Duodenal mucosa (tissue), 2 donors: ENCODE measurements around the gene ID4.
A peak's percentile ranks its signal among the peaks of the same experiment; 100 is the strongest.

Source experiments
- H3K27ac ChIP-seq: one replicate; pipeline ENCODE4 v1.7.0; 2013; ENCODE audit warnings: low read depth, low read length
- H3K27me3 ChIP-seq, 2 donors: one replicate each; pipeline ENCODE4 v1.7.0; 2013; ENCODE audit warnings: low read length in 2 of 2, control low read depth in 1 of 2; ENCODE audit not compliant: insufficient read depth in 2 of 2, control insufficient read depth in 1 of 2
- H3K36me3 ChIP-seq, 2 donors: one replicate each; pipeline ENCODE4 v1.7.0; 2013; ENCODE audit warnings: low read length in 2 of 2, control low read depth in 1 of 2; ENCODE audit not compliant: insufficient read depth in 2 of 2, control insufficient read depth in 1 of 2
- H3K4me1 ChIP-seq, 2 donors: one replicate each; pipeline ENCODE4 v1.7.0; 2013; ENCODE audit warnings: low read length in 2 of 2, control low read depth in 1 of 2; ENCODE audit not compliant: insufficient read depth in 2 of 2, control insufficient read depth in 1 of 2
- H3K4me3 ChIP-seq, 2 donors: one replicate each; pipeline ENCODE4 v1.7.0; 2013; ENCODE audit warnings: low read length in 2 of 2, low read depth in 1 of 2
- H3K9ac ChIP-seq, 2 donors: one replicate each; pipeline ENCODE4 v1.7.0; 2013; ENCODE audit warnings: low read length in 2 of 2, low read depth in 1 of 2
- H3K9me3 ChIP-seq, 2 donors: one replicate each; pipeline ENCODE4 v1.7.0; 2013; ENCODE audit warnings: low read length in 2 of 2, control low read depth in 1 of 2; ENCODE audit not compliant: control insufficient read depth in 1 of 2

The ID4 gene

GRCh38 chr6:19804205-19805128, 32.7 kb upstream of the ID4 start:
- peaks cover 8 to 15% of the 10 kb centered on the region in 2 donors for H3K4me1 ChIP-seq
- peak overlapping the region; percentile 59 to 60 for H3K9ac ChIP-seq
- no peaks in the 10 kb centered on the region for H3K27me3 ChIP-seq
- H3K4me3 ChIP-seq = peak overlapping the region; percentile 72 to 81
- no peaks in the 10 kb centered on the region for H3K9me3 ChIP-seq
- peak overlapping the region; percentile 91 for H3K27ac ChIP-seq
- H3K36me3 ChIP-seq = no peaks in the 10 kb centered on the region

GRCh38 chr6:19805129-19805481, 32.1 kb upstream of the ID4 start:
- Histone ChIP-seq H3K36me3 (no peaks in the 10 kb centered on the region), H3K9me3 (no peaks in the 10 kb centered on the region), H3K4me1 (peaks cover 8 to 15% of the 10 kb centered on the region in 2 donors), H3K27ac (peak overlapping the region; percentile 91), H3K9ac (peak overlapping the region in 1 of 2 donors; percentile 41), H3K4me3 (peak overlapping the region; percentile 72 to 81), H3K27me3 (no peaks in the 10 kb centered on the region)

- no peak overlapping the region for H3K27ac ChIP-seq
- H3K36me3 ChIP-seq = no peaks in the 10 kb centered on the region
- H3K9ac ChIP-seq = no peak overlapping the region
- no peaks in the 10 kb centered on the region for H3K27me3 ChIP-seq
- no peak overlapping the region for H3K4me3 ChIP-seq
- H3K4me1 ChIP-seq = peaks cover 14 to 15% of the 10 kb centered on the region in 2 donors
- no peaks in the 10 kb centered on the region for H3K9me3 ChIP-seq
These were observed 30.2 kb upstream of the ID4 start for GRCh38 chr6:19806971-19807396.

- Histone ChIP-seq H3K36me3 (no peaks in the 10 kb centered on the region), H3K4me1 (peaks cover 0 to 6% of the 10 kb centered on the region in 2 donors), H3K4me3 (no peak overlapping the region), H3K9ac (no peak overlapping the region), H3K27me3 (no peaks in the 10 kb centered on the region), H3K9me3 (no peaks in the 10 kb centered on the region), H3K27ac (no peak overlapping the region)
These were observed 25.6 kb upstream of the ID4 start for GRCh38 chr6:19811397-19812079.

GRCh38 chr6:19812512-19813119, 24.6 kb upstream of the ID4 start:
- Histone ChIP-seq H3K4me1 (peaks cover 0 to 6% of the 10 kb centered on the region in 2 donors), H3K9ac (no peak overlapping the region), H3K27ac (no peak overlapping the region), H3K27me3 (no peaks in the 10 kb centered on the region), H3K36me3 (no peaks in the 10 kb centered on the region), H3K9me3 (no peaks in the 10 kb centered on the region), H3K4me3 (no peak overlapping the region)

GRCh38 chr6:19818805-19819204, 18.4 kb upstream of the ID4 start:
- H3K4me3 ChIP-seq = no peak overlapping the region
- no peaks in the 10 kb centered on the region for H3K4me1 ChIP-seq
- no peaks in the 10 kb centered on the region for H3K9me3 ChIP-seq
- H3K27ac ChIP-seq = no peak overlapping the region
- no peaks in the 10 kb centered on the region for H3K36me3 ChIP-seq
- no peak overlapping the region for H3K9ac ChIP-seq
- H3K27me3 ChIP-seq = no peaks in the 10 kb centered on the region

- no peaks in the 10 kb centered on the region for H3K36me3 ChIP-seq
- H3K27me3 ChIP-seq = no peaks in the 10 kb centered on the region
- no peak overlapping the region for H3K9ac ChIP-seq
- H3K9me3 ChIP-seq = no peaks in the 10 kb centered on the region
- no peak overlapping the region for H3K4me3 ChIP-seq
- H3K27ac ChIP-seq = no peak overlapping the region
- H3K4me1 ChIP-seq = no peaks in the 10 kb centered on the region
These were observed 12.9 kb upstream of the ID4 start for GRCh38 chr6:19824058-19824807.

- no peaks in the 10 kb centered on the region for H3K9me3 ChIP-seq
- no peaks in the 10 kb centered on the region for H3K36me3 ChIP-seq
- H3K27me3 ChIP-seq = no peaks in the 10 kb centered on the region
- H3K27ac ChIP-seq = no peak overlapping the region
- H3K4me3 ChIP-seq = no peak overlapping the region
- H3K9ac ChIP-seq = no peak overlapping the region
- no peaks in the 10 kb centered on the region for H3K4me1 ChIP-seq
These were observed 9.9 kb upstream of the ID4 start for GRCh38 chr6:19827247-19827646.

- H3K9ac ChIP-seq = no peak overlapping the region
These were observed 9.3 kb upstream of the ID4 start for GRCh38 chr6:19827903-19828302.

More at GRCh38 chr6:19827903-19828302, 9.3 kb upstream of the ID4 start:
- Histone ChIP-seq H3K4me3 (no peak overlapping the region), H3K9me3 (no peaks in the 10 kb centered on the region), H3K27ac (no peak overlapping the region), H3K4me1 (no peaks in the 10 kb centered on the region), H3K36me3 (no peaks in the 10 kb centered on the region), H3K27me3 (no peaks in the 10 kb centered on the region)
